ENCODE data around the gene CCDC14. TPM values are rescaled to one million over a fixed set of nuclear protein-coding genes. Genes with fewer than 3 reads are reported as not detected.

CCDC14 gene
- polyA plus RNA-seq, 3 donors: 138 to 179 (median 171) TPM

Other genes with a start within 250 kb of the CCDC14 start
- gene MYLK, start 76.9 kb downstream of the CCDC14 start, polyA plus RNA-seq (ENCODE audit: insufficient read length in 3 of 3): 100 to 1,000 TPM; 126 to 154 (median 144) TPM
- gene ROPN1, start 30.9 kb upstream of the CCDC14 start, polyA plus RNA-seq (ENCODE audit: insufficient read length in 3 of 3): under 1 TPM; 0.07 to 0.18 (median 0.15) TPM
- gene KALRN, start 72.1 kb upstream of the CCDC14 start, polyA plus RNA-seq (ENCODE audit: insufficient read length in 3 of 3): 10 to 100 TPM; 21.1 to 24.4 (median 24.2) TPM

Data from renal pelvis (tissue), 3 donors.